Left lung (tissue), 10 donors: Measurements from ENCODE around the gene ADAMTS2. TPM values are rescaled to one million over a fixed set of nuclear protein-coding genes. Genes with fewer than 3 reads are reported as not detected.

Experiments used
- ATAC-seq: fragments of 200-7000 bp; cut with Tn5 transposase; one replicate; pipeline ENCODE4 v1.9.1; 2020; ENCODE audit warnings: moderate library complexity
- DNase-seq, 4 donors: peaks; one replicate each; pipeline ENCODE4 v3.0.0-alpha.2; 2013 to 2020
- H3K27ac ChIP-seq, 2 donors: fragments of 200-600 bp; sonication (generic) in 1 of 2; one replicate each; pipeline versions ENCODE4 v1.5.0 to v1.8.0; 2020 to 2021
- H3K27me3 ChIP-seq, 2 donors: fragments of 200-600 bp; sonication (generic) in 1 of 2; one replicate each; pipeline versions ENCODE4 v1.5.0 to v1.8.0; 2020 to 2021
- H3K36me3 ChIP-seq, 2 donors: fragments of 200-600 bp; sonication (generic) in 1 of 2; one replicate each; pipeline versions ENCODE4 v1.5.0 to v1.8.0; 2020 to 2021
- H3K4me1 ChIP-seq, 2 donors: fragments of 200-600 bp; one replicate each; pipeline ENCODE4 v1.8.0; 2021
- H3K4me3 ChIP-seq, 2 donors: fragments of 200-600 bp; sonication (generic) in 1 of 2; one replicate each; pipeline versions ENCODE4 v1.5.0 to v1.8.0; 2020 to 2021; ENCODE audit warnings: mild to moderate bottlenecking in 1 of 2
- H3K9me3 ChIP-seq, 2 donors: fragments of 200-600 bp; sonication (generic) in 1 of 2; one replicate each; pipeline versions ENCODE4 v1.5.0 to v1.8.0; 2020 to 2021
- CTCF ChIP-seq, 2 donors: fragments of 200-600 bp; sonication (generic) in 1 of 2; IDR thresholded peaks; one replicate each; pipeline versions ENCODE4 v1.5.0 to v1.8.0; 2021; ENCODE audit warnings: antibody characterized with exemption in 2 of 2
- intact Hi-C, 2 donors: fragments of 100-400 bp; cut with DNase I; formaldehyde crosslinking; loops; one replicate each; pipeline versions ENCODE4 v1.11.2 to v1.14.2; 2022
- polyA plus RNA-seq, 6 donors: library from polyadenylated mRNA; unstranded; fragments of 120-200 nt; gene quantifications; one replicate each; pipeline ENCODE4 v1.2.1, GENCODE V29; 2013; ENCODE audit not compliant: insufficient read length in 6 of 6
- total RNA-seq, 2 donors: library from RNA; stranded (reverse); fragmentation: NEBNext Ultra II Directional; extraction: Animal tissue kit (Norgen Biotek cat#: 25700); gene quantifications; one replicate each; pipeline ENCODE4 v1.2.1, GENCODE V29; 2021
- donor health status: DM: no; HTN: yes; CAD: no.
- donor health status: DM: no; HTN: no; CAD: no.

Gene ADAMTS2
- total and polyA plus RNA-seq, 8 donors, result 27.5 to 68.2 (median 36.0) TPM

- no peaks in the 10 kb centered on the region for H3K4me1 ChIP-seq
- peaks cover 0 to 34% of the 10 kb centered on the region in 2 donors for H3K27me3 ChIP-seq
- no peaks in the 10 kb centered on the region for H3K9me3 ChIP-seq
- TF ChIP-seq CTCF (IDR thresholded peaks at IDR 0.05), result no peak
- no peaks in the 10 kb centered on the region for H3K36me3 ChIP-seq
- DNase-seq (peak in 1 of 4 donors; percentile 76), ATAC-seq (no peak)
- intact Hi-C loops, result no loop called here
- no peak overlapping the region for H3K27ac ChIP-seq
- no peak overlapping the region for H3K4me3 ChIP-seq
Observed at GRCh38 chr5:179204572-179204971, 140.7 kb downstream of the ADAMTS2 start.

- no peaks in the 10 kb centered on the region for H3K4me1 ChIP-seq
- H3K27ac ChIP-seq, result no peak overlapping the region
- ATAC-seq, result no peak
- no peak overlapping the region for H3K4me3 ChIP-seq
- H3K9me3 ChIP-seq, result no peaks in the 10 kb centered on the region
- no peak for TF ChIP-seq CTCF (IDR thresholded peaks at IDR 0.05)
- H3K27me3 ChIP-seq, result peaks cover 0 to 29% of the 10 kb centered on the region in 2 donors
- no peaks in the 10 kb centered on the region for H3K36me3 ChIP-seq
- intact Hi-C loops, result no loop called here
- DNase-seq, result peak in 1 of 4 donors; percentile 67
Observed at GRCh38 chr5:179203248-179203647, 142.0 kb downstream of the ADAMTS2 start.

- intact Hi-C loops, result no loop called here
- Histone ChIP-seq H3K4me1 (no peaks in the 10 kb centered on the region), H3K27ac (no peak overlapping the region), H3K27me3 (peaks cover 0 to 22% of the 10 kb centered on the region in 2 donors), H3K36me3 (no peaks in the 10 kb centered on the region), H3K4me3 (no peak overlapping the region), H3K9me3 (no peaks in the 10 kb centered on the region)
- DNase-seq (peak in 1 of 4 donors; percentile 70), ATAC-seq (no peak)
- no peak for TF ChIP-seq CTCF (IDR thresholded peaks at IDR 0.05)
Observed at GRCh38 chr5:179201986-179202385, 143.3 kb downstream of the ADAMTS2 start.

GRCh38 chr5:179199246-179199645, 146.0 kb downstream of the ADAMTS2 start:
- no peaks in the 10 kb centered on the region for H3K36me3 ChIP-seq
- no peak overlapping the region for H3K27ac ChIP-seq
- TF ChIP-seq CTCF (IDR thresholded peaks at IDR 0.05), result no peak
- no peak for ATAC-seq
- DNase-seq, result peak in 1 of 4 donors; percentile 51
- H3K4me1 ChIP-seq, result no peaks in the 10 kb centered on the region
- intact Hi-C loops, result no loop called here
- no peak overlapping the region for H3K4me3 ChIP-seq
- peaks cover 0 to 17% of the 10 kb centered on the region in 2 donors for H3K27me3 ChIP-seq
- H3K9me3 ChIP-seq, result no peaks in the 10 kb centered on the region

GRCh38 chr5:179198825-179199224, 146.4 kb downstream of the ADAMTS2 start:
- H3K36me3 ChIP-seq, result no peaks in the 10 kb centered on the region
- no peak for ATAC-seq
- no peak overlapping the region for H3K27ac ChIP-seq
- H3K4me3 ChIP-seq, result no peak overlapping the region
- no peaks in the 10 kb centered on the region for H3K4me1 ChIP-seq
- DNase-seq, result peak in 1 of 4 donors; percentile 70
- intact Hi-C loops, result no loop called here
- H3K9me3 ChIP-seq, result no peaks in the 10 kb centered on the region
- peaks cover 0 to 14% of the 10 kb centered on the region in 2 donors for H3K27me3 ChIP-seq
- no peak for TF ChIP-seq CTCF (IDR thresholded peaks at IDR 0.05)
